Measurements from ENCODE around the gene TRPM5.

DNA sequence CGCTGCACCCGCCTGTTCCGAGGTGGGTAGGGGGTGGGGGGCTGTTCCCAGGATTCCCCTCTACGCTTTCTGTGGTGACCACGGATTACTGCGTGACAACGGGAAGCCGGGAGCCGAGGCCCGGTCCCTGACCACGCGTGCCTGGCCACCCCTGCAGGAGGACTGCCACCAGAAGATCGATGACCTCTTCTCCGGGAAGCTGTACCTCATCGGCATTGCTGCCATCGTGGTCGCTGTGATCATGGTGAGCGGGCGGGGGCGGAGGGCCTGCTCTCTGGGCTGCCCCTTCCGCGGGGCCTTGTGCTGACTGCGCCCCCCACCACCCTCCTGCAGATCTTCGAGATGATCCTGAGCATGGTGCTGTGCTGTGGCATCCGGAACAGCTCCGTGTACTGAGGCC lies 47.8 kb downstream of the TRPM5 start:
- TF ChIP-seq, protein P1, sequence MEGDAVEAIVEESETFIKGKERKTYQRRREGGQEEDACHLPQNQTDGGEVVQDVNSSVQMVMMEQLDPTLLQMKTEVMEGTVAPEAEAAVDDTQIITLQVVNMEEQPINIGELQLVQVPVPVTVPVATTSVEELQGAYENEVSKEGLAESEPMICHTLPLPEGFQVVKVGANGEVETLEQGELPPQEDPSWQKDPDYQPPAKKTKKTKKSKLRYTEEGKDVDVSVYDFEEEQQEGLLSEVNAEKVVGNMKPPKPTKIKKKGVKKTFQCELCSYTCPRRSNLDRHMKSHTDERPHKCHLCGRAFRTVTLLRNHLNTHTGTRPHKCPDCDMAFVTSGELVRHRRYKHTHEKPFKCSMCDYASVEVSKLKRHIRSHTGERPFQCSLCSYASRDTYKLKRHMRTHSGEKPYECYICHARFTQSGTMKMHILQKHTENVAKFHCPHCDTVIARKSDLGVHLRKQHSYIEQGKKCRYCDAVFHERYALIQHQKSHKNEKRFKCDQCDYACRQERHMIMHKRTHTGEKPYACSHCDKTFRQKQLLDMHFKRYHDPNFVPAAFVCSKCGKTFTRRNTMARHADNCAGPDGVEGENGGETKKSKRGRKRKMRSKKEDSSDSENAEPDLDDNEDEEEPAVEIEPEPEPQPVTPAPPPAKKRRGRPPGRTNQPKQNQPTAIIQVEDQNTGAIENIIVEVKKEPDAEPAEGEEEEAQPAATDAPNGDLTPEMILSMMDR (conservative IDR thresholded peaks at IDR 0.05; ENCODE audit: low read depth, low read length), result no peak
- no peak for TF ChIP-seq MAFK (IDR thresholded peaks at IDR 0.05; ENCODE audit: low read depth, low read length)
- TF ChIP-seq MXI1 (IDR thresholded peaks at IDR 0.05; ENCODE audit: borderline replicate concordance, low read depth, low read length), result no peak
